Sciatic nerve (tissue), 2 donors: ENCODE measurements around the gene CLEC17A. TPM values are rescaled to one million over a fixed set of nuclear protein-coding genes. Genes with fewer than 3 reads are reported as not detected.
"Not testable (repeated sequence)": the region's sequence is repeated elsewhere in the genome, so short reads cannot be mapped to it uniquely, and the experiment has no call there.

Experiments
- ATAC-seq: fragments of 200-7000 bp; cut with Tn5 transposase; one replicate; pipeline ENCODE4 v1.9.1; 2020; ENCODE audit warnings: mild to moderate bottlenecking, moderate library complexity
- DNase-seq: peaks from one replicate; pipeline ENCODE4 v3.0.0-alpha.2; 2020; ENCODE audit warnings: low spot score
- intact Hi-C: fragments of 100-400 bp; cut with DNase I; formaldehyde crosslinking; loops from one replicate; pipeline ENCODE4 v1.14.2; 2022
- total RNA-seq: library from RNA; stranded (reverse); fragmentation: NEBNext Ultra II Directional; extraction: Animal tissue kit (Norgen Biotek cat#: 25700); gene quantifications from one replicate; pipeline ENCODE4 v1.2.1, GENCODE V29; 2021
- donor health status: DM: no; HTN: no; CAD: no.
- donor health status: DM: no; HTN: no; CAD: no.

The CLEC17A gene
- total RNA-seq, 1 donor from 2014 or later: 0.76 TPM

GRCh38 chr19:14556662-14557188, 26.2 kb upstream of the CLEC17A start:
- peak; percentile 86 for DNase-seq
- intact Hi-C loops: no loop called here

GRCh38 chr19:14558370-14559066, 24.4 kb upstream of the CLEC17A start:
- intact Hi-C loops: no loop called here
- ATAC-seq (no peak), DNase-seq (no peak)

More at GRCh38 chr19:14556662-14557188, 26.2 kb upstream of the CLEC17A start:
- peak; percentile 72 for ATAC-seq

DNA sequence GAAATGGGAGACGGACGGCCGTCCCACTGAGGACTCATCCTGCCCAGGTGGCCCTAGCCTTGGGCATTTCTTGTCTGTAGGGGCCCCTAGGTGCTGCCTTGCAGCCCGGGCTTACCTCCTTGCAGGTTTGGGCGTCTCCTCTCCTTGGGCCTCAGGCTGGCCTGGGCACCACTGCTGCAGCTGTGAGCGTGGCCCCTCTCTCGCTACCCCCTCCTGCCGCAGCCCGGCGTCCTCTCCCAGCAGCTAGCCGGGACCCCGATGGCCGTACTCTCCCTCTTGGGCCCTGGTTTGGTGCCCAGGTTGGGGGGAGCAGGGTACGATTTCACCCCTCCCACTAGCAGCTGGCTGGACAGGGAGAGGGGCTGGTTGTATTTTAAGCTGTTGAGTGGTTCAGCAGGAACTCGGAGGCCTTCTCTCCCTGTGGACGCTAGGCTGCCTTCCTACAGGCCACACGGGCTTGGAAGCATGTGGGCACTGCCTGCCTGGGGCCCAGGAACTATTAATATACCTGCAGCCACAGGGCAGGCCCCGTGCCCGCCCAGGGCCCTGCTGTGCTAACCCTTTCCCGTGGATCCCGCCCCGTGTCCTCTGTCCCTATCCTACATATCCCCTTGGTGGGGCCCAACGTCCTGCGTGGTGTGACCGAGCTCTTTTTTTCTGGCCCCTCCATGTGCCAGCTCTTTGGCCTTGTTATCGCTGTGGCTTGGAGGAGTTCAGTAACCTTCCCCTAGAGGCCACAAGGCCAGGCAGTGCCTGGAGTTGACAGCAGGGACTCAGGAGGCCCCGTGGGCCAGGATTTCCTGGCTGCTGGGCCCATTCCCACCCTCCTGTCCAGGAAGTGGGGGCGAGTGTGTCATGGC, 22.7 kb upstream of the CLEC17A start:
- DNase-seq: no peak
- intact Hi-C loops: no loop called here
- no peak for ATAC-seq

- no peak for ATAC-seq
- no peak for DNase-seq
- intact Hi-C loops: no loop called here
Observed at GRCh38 chr19:14560776-14561108, 22.1 kb upstream of the CLEC17A start.

GRCh38 chr19:14561249-14561648, 21.6 kb upstream of the CLEC17A start:
- DNase-seq: no peak
- intact Hi-C loops: no loop called here
- ATAC-seq: no peak

- DNase-seq (no peak), ATAC-seq (peak; percentile 56)
- intact Hi-C loops: no loop called here
Observed at GRCh38 chr19:14561847-14562351, 21.0 kb upstream of the CLEC17A start.

DNA sequence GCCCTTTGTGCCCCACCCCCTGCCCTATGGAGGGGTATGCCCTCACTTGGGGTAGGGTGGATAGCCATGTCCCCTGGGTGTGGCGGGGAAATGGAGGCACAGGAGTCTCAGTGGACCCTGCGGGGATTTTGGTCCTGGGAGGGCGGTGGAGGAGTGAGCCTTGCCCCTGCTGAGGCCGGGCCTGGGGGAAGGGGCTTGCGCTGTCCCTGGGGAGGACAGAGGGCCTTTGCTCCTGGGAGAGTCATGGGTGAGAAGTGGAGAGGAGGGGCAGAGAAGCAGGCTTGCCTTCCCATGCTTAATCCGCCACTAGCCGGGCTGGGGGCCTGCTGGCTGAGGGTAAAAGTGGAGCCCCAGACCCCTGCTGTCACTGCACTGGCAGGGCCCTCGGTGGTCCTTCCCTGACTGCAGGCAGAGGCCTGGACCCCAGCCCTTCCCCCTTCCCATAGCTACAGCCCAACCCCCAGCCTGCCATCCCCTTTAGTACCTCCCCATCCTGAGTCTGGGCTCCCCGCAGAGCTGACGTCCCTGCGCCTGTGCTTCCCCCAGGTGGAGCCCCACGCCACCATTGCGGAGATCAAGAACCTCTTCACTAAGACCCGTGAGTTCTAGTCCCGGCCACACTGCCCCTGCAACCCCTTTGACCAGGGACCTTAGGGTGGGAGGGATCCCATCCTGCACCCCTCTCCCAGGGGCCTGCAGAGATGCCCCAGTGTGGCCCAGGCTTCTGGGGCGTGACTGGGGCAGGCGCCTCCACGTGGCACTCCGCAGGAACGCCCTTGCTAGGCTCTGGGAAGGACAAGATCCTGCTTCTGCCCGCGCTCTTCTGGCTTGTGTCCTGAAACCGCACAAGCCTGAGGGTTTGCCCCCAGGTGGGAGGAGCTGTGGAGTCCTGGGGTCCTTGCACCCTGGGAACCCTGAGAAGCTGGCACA, 20.0 kb upstream of the CLEC17A start:
- DNase-seq (no peak), ATAC-seq (no peak)
- intact Hi-C loops: no loop called here

DNA sequence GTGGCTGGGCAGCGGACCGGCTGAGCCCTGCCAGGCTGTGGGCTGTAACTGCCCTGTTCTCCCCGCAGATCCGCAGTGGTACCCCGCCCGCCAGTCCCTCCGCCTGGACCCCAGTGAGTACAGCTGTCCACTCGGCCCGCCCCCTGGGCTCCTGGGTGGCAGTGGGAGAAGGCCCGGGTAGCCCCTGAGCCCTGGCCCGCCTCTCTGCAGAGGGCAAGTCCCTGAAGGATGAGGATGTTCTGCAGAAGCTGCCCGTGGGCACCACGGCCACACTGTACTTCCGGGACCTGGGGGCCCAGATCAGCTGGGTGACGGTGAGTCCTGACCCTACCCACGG, 19.3 kb upstream of the CLEC17A start:
- intact Hi-C loops: no loop called here
- ATAC-seq: no peak
- DNase-seq: no peak

DNA sequence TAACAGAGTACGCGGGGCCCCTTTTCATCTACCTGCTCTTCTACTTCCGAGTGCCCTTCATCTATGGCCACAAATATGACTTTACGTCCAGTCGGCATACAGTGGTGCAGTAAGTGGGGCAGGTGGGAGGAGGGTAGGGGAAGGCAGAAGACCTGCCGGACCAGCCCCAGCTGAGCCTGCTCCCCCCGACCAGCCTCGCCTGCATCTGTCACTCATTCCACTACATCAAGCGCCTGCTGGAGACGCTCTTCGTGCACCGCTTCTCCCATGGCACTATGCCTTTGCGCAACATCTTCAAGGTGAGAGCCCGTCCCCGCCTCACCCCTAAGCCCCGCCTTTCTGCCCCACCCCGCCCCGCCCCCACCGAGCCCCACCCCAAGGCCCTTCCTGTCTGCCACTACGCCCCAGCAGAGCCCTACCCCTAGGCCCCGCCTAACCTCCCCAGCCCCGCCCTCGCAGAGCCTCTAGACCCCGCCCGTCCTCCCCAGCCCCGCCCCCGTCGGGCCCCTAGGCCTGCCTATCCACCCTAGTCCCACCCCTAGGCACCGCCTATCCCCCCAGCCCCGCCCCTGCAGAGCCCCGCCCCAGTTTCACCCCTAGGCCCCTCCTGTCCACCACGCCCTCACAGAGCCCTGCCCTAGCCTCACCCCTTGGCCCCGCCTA, 18.8 kb upstream of the CLEC17A start:
- no peak for DNase-seq
- peak; percentile 5 for ATAC-seq
- intact Hi-C loops: no loop called here

GRCh38 chr19:14564652-14565297, 18.1 kb upstream of the CLEC17A start:
- DNase-seq, intact Hi-C loops, ATAC-seq: not testable (repeated sequence)

GRCh38 chr19:14565298-14565679, 17.6 kb upstream of the CLEC17A start:
- DNase-seq: no peak
- intact Hi-C loops: no loop called here
- ATAC-seq: no peak

DNA sequence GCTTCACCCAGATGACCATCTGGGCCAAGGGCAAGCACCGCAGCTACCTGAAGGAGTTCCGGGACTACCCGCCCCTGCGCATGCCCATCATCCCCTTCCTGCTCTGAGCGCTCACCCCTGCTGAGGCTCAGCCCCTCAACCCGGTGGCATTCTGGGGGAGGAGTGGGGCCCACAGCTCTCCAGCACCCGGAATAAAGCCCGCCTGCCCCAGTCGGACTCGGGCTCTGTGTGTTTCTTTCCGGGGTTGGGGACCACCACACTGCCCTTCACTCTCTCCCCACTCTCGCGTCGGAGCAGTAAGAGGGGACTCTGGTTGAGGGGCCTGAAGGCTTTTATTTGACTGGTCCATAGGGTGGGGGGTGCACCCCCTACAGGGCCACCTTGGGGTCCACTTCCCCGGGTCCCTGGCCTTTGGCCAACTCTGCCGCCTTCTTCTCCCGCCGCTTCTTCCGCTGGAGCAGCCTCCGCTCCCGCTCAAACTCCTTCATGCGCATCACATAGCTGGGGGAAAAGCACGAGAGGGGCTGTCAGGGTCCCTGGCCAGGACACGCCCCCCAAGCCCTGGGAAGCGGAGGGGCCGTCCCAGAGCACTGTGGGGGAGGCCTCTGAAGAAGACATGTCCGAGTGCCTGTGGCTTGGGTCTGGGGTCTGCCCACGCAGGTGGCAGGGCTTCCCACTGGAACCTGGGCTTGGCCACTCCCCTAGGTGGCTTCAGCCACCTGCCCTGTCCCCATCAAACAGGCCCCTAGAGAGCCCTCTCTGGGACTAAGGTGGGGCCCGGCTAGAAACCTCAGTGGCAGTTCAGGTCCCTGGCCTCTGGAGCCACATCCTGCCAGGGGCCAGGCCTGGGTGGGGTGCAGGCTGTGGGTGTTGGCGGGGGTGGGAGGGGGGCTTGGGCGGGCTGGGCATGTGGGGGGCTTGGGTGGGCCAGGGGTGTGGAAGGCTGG, 16.8 kb upstream of the CLEC17A start:
- ATAC-seq: no peak
- intact Hi-C loops: no loop called here
- no peak for DNase-seq

- ATAC-seq: no peak
- intact Hi-C loops: no loop called here
- no peak for DNase-seq
Observed at GRCh38 chr19:14566712-14567077, 16.2 kb upstream of the CLEC17A start.

DNA sequence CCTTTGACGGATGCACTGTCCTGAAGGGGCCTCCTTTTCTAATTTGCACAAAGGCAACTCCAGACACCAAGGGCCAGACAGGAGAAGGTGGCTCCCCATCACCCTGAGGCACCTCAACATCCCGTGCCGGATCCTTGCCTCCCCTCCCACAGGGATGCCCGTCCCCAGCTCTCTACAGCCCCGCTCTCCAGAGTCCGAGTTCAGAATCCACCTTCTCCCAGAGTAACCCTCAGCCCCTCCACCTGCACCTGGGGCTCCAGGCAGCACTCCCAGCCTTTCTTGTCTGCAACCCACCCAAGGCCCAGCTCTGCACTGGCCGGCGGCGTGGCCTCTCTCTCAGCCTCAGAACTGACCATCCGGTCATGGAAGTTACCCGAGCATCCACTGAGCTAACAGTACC, 15.8 kb upstream of the CLEC17A start:
- ATAC-seq (no peak), DNase-seq (no peak)
- intact Hi-C loops: no loop called here

DNA sequence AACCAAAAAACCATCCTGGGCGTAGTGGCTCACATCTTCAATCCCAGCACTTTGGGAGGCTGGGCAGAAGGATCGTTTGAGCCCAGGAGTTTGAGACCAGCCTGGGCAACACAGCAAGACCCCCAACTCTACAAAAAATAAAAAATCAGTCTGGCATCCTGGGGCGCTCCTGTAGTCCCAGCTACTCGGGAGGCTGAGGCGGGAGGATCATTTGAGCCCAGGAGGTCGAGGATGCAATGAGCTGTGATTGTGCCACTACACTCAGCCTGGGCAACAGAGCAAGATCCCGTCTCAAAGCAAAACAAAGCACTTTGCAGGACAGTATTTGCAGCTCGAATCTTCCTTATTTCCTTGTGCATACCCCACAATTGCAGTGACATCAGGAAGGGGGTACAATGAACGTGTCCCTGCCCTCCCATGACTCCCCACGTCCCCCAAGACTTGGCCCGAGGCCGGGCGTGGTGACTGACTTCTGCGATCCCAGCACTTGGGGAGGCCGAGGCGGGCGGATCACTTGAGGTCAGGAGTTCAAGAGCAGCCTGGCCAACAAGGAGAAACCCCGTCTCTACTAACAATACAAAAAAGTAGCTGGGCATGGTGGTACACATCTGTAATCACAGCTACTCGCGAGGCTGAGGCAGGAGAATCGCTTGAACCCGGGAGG, 11.9 kb upstream of the CLEC17A start:
- intact Hi-C loops: no loop called here
- DNase-seq (no peak), ATAC-seq (no peak)

DNA sequence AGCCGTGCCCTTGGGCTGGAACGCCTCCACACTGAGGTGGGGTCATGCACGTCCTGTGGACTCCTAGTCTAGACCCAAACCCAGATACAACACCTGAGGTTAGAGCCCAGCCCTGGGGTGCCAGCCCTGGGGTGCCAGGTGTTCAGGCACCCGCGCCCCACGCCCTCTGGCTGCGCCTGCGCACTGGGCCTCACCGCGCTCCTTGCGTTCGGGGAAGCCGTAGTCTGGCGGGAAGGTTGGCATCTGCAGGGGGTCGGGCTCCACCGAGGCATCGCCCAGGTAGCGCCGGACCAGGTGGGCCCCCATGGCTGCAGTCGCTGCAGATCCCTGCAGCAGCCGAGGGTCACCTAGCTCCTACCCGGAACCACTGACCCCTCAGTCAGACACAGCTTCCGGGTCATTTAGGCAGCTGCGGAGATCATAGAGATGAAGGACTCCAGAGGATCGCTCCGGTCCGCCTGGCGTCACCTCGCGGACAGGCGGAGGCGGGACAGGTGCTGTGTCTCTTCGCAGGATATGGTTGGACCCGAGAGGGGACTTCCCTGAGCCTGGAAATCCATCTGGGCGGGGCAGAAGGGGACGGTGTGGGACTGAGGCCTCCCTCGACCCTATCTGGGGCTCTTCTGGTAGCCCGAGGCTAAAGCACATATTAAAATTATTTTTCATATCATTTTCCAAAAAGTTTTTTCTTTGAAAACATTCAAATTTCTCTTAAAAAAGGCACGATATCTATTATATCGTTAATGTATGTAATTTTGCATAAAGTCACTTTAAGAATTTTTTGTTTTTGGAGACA, 11.0 kb upstream of the CLEC17A start, which contains the start of gene NDUFB7:
TSS of gene NDUFB7 (minus strand) at position 372 of the 796 bp plus-strand sequence. CDS start at position 306, 66 bp downstream.
- intact Hi-C loops: no loop called here
- DNase-seq (peak; percentile 92), ATAC-seq (peak; percentile 98)
